Fibroblast of skin of abdomen (primary cell): ENCODE measurements around the gene DGKI.

Experiments used
- DNase-seq: peaks from one replicate; pipeline ENCODE4 v3.0.0-alpha.2; 2013

Gene DGKI

DNA sequence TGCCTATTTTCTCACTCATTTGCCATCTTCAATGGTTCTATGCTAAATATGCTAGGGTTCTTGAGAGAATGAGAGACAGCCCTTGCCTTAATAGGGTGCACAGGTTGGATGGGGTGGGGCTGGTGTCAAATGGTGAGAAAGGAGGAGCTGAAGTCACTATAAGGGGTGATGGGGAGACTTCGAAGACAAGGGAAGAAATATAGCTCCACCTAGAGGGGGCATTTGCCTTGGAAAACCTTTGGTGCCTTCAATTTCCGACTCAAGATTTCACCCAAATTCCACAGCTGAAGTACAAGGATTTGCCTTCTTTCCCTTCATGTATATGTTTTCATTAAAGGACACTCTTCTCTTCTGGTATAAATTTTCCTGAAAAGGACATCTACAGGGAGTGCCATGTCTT, 508.9 kb downstream of the DGKI start:
- DNase-seq, result no peak

DNA sequence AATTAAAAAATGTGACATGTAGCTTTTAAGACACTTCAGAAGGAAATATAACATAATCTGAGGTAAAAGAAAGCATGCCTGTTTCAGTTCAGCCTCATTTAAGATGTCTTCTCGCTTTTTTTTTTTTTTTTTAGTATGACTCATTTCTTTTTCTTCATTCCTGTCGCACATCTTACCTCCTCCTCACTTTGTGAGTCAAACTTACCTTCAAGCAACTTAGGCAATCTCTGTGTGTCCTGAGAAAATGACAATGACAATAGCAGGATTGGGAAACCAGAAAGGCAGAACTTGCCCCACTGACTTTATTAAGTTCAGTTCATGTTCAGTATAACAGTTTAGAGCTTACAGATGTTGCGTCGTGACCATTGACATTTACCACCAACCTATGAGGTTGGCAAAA, 511.0 kb downstream of the DGKI start:
- no peak for DNase-seq

DNA sequence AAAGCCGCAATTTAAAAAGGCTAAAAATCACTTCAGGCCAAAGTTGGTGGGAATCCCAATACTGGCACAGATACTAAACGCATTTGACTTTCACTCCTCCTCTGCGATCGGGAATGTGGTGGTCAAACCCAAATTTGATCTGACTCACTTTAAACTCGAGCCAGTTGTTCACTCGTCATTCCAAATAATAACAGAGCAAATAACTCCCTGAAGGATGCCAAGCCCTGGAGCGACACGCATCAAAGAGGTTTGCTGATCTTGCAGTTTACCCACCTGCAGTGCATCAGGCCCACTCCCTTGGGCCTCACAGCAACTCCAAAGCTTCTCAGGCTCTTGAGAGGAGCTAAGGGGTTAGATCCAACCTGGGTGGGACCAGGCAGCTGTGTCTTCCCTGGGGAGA, 515.4 kb downstream of the DGKI start:
- DNase-seq, result no peak
